Measurements from ENCODE around the gene ZNF280C. TPM values are rescaled to one million over a fixed set of nuclear protein-coding genes. Genes with fewer than 3 reads are reported as not detected.
A peak's percentile ranks its signal among the peaks of the same experiment; 100 is the strongest.

The ZNF280C gene
- total RNA-seq, 1 experiment from 2014 or later, result 12.9 TPM

- peaks cover 6% of the 10 kb centered on the region for H3K4me1 ChIP-seq (ENCODE audit: control insufficient read depth, insufficient read depth, low read length)
- H3K27ac ChIP-seq (ENCODE audit: low read length), result no peak overlapping the region
- H3K4me3 ChIP-seq (ENCODE audit: low read depth in 2 of 2, low read length in 2 of 2), result no peak overlapping the region
- no peaks in the 10 kb centered on the region for H3K36me3 ChIP-seq (ENCODE audit: control insufficient read depth, insufficient read depth, low read length)
- no peaks in the 10 kb centered on the region for H3K27me3 ChIP-seq (ENCODE audit: control insufficient read depth, insufficient read depth, low read length)
- ATAC-seq (no peak), DNase-seq (ENCODE audit: low read depth, low spot score) (no peak)
- no TSS peak for BruUV-seq (replicated peaks)
- intact Hi-C loops (cut with micrococcal nuclease; ENCODE audit: unreplicated experiment), result no loop called here
- H3K9me3 ChIP-seq (ENCODE audit: control insufficient read depth, insufficient read depth, low read depth, low read length), result no peaks in the 10 kb centered on the region
- POLR2A ChIA-PET, result no interaction called here
- in situ Hi-C loops (cut with HindIII; ENCODE audit: low pct_unique_long_range_greater_than_20kb, low sequenced_read_pairs), result no loop called here
- TF ChIP-seq SIN3A (IDR thresholded peaks at IDR 0.05; ENCODE audit: borderline replicate concordance, insufficient read depth, low read depth, low read length) (no peak), CTCF (IDR thresholded peaks at IDR 0.05) (no peak)
- CTCF ChIA-PET, result no interaction called here
Observed at GRCh38 chrX:130301405-130301804, 32.7 kb upstream of the ZNF280C start.

GRCh38 chrX:130300010-130300282 is 31.2 kb upstream of the ZNF280C start:
- H3K27me3 ChIP-seq (ENCODE audit: control insufficient read depth, insufficient read depth, low read length), result no peaks in the 10 kb centered on the region
- ChIA-PET CTCF (no interaction called here), POLR2A (interaction anchor here (1.1 kb wide), 1 partner anchor 11 kb away, joined by 3 read pairs; no protein-coding TSS in a partner anchor)
- intact Hi-C loops (cut with micrococcal nuclease; ENCODE audit: unreplicated experiment) (no loop called here), in situ Hi-C loops (cut with HindIII; ENCODE audit: low pct_unique_long_range_greater_than_20kb, low sequenced_read_pairs) (no loop called here)
- peaks cover 8% of the 10 kb centered on the region for H3K4me1 ChIP-seq (ENCODE audit: control insufficient read depth, insufficient read depth, low read length)
- DNase-seq (ENCODE audit: low read depth, low spot score) (no peak), ATAC-seq (no peak)
- peak overlapping the region; percentile 49 to 68 for H3K4me3 ChIP-seq (ENCODE audit: low read depth in 2 of 2, low read length in 2 of 2)
- H3K27ac ChIP-seq (ENCODE audit: low read length), result peak overlapping the region; percentile 45; the same call in 1 of the 2 replicates
- no TSS peak for BruUV-seq (replicated peaks)
- no peaks in the 10 kb centered on the region for H3K36me3 ChIP-seq (ENCODE audit: control insufficient read depth, insufficient read depth, low read length)
- TF ChIP-seq CTCF (IDR thresholded peaks at IDR 0.05), result no peak
- TF ChIP-seq REST (IDR thresholded peaks at IDR 0.05; ENCODE audit: insufficient read depth in 1 of 2, low read depth in 2 of 2, low read length in 1 of 2), result no peak
- TF ChIP-seq SIN3A (IDR thresholded peaks at IDR 0.05; ENCODE audit: borderline replicate concordance, insufficient read depth, low read depth, low read length), result no peak
- no peak for TF ChIP-seq TCF7L2 (IDR thresholded peaks at IDR 0.05; ENCODE audit: low read depth, low read length)
- no peak for TF ChIP-seq POLR2AphosphoS5 (IDR thresholded peaks at IDR 0.05; ENCODE audit: low read depth, low read length)
- no peaks in the 10 kb centered on the region for H3K9me3 ChIP-seq (ENCODE audit: control insufficient read depth, insufficient read depth, low read depth, low read length)

All from Panc1 (cell line).